SK-N-SH (cell line): ENCODE results near the gene MLXIPL. TPM values are rescaled to one million over a fixed set of nuclear protein-coding genes. Genes with fewer than 3 reads are reported as not detected.
"Not testable (repeated sequence)": the region's sequence is repeated elsewhere in the genome, so short reads cannot be mapped to it uniquely, and the experiment has no call there.

Source experiments
- CTCF ChIA-PET: fragments of 300-600, 350-600 bp; formaldehyde crosslinking; extraction: SDS; loops from one replicate; lab custom pipeline; 2021; lab: Yijun Ruan, JAX
- POLR2A ChIA-PET: fragments of 350-600 bp; sonication (Branson Sonifier 250); formaldehyde crosslinking; extraction: SDS; loops from one replicate; lab custom pipeline; 2020; ENCODE audit warnings: antibody characterized with exemption, inconsistent platforms; lab: Yijun Ruan, JAX
- DNase-seq: peaks from one replicate; pipeline ENCODE4 v3.0.0; 2012
- H2AFZ ChIP-seq: fragments of 200-600 bp; sonication (generic); 2 replicates; pipeline ENCODE4 v1.8.1; 2016; ENCODE audit warnings: antibody characterized with exemption, mild to moderate bottlenecking, low read depth
- H3F3A ChIP-seq: fragments of 200-600 bp; sonication (generic); replicated peaks from 2 replicates; pipeline ENCODE3; 2016; ENCODE audit warnings: antibody characterized with exemption, mild to moderate bottlenecking; ENCODE audit not compliant: insufficient read depth
- H3K27ac ChIP-seq, 2 experiments: fragments of 200-500 bp in 1 of 2; fragments of 200-600 bp in 1 of 2; sonication (Bioruptor generic) in 1 of 2; sonication (generic), shearing (Covaris generic) in 1 of 2; 2 replicates each; pipeline versions ENCODE4 v1.5.1 to v1.6.1; 2014 to 2016; ENCODE audit warnings: low read depth in 2 of 2, inconsistent platforms in 1 of 2, low read length in 1 of 2, mild to moderate bottlenecking in 1 of 2, mixed read lengths in 1 of 2
- H3K27me3 ChIP-seq: fragments of 200-600 bp; sonication (generic), shearing (Covaris generic); 2 replicates; pipeline ENCODE4 v1.6.1; 2016; ENCODE audit warnings: mixed run types; ENCODE audit not compliant: insufficient read depth
- H3K36me3 ChIP-seq, 2 experiments: fragments of 200-500 bp in 1 of 2; fragments of 200-600 bp in 1 of 2; sonication (Bioruptor generic) in 1 of 2; sonication (generic) in 1 of 2; replicated peaks in 1 of 2; 2 replicates each; pipeline versions ENCODE3 to v1.5.1; 2014 to 2016; ENCODE audit warnings: low read length in 1 of 2, mild to moderate bottlenecking in 1 of 2; ENCODE audit not compliant: insufficient read depth in 2 of 2, control insufficient read depth in 1 of 2
- H3K4me1 ChIP-seq, 2 experiments: fragments of 200-500 bp in 1 of 2; fragments of 200-600 bp in 1 of 2; sonication (Bioruptor generic) in 1 of 2; sonication (generic), shearing (Covaris generic) in 1 of 2; 2 replicates each; pipeline versions ENCODE4 v1.5.1 to v1.6.1; 2014 to 2016; ENCODE audit warnings: low read depth in 1 of 2, low read length in 1 of 2, mixed run types in 1 of 2; ENCODE audit not compliant: insufficient read depth in 2 of 2, control insufficient read depth in 1 of 2
- H3K4me2 ChIP-seq: fragments of 200-600 bp; sonication (generic), shearing (Covaris generic); 2 replicates; pipeline ENCODE4 v1.6.1; 2017; ENCODE audit warnings: mixed run types
- H3K4me3 ChIP-seq, 2 experiments: fragments of 200-500 bp in 1 of 2; fragments of 200-600 bp in 1 of 2; sonication (Bioruptor generic) in 1 of 2; sonication (generic), shearing (Covaris generic) in 1 of 2; 2 replicates each; pipeline versions ENCODE4 v1.5.1 to v1.8.1; 2014 to 2016; ENCODE audit warnings: low read depth in 2 of 2, inconsistent platforms in 1 of 2, low read length in 1 of 2, mild to moderate bottlenecking in 1 of 2, mixed read lengths in 1 of 2, moderate library complexity in 1 of 2
- H3K79me2 ChIP-seq: fragments of 200-600 bp; sonication (generic); 2 replicates; pipeline ENCODE4 v1.8.1; 2017; ENCODE audit warnings: mild to moderate bottlenecking; ENCODE audit not compliant: insufficient read depth
- H3K9ac ChIP-seq: fragments of 200-600 bp; sonication (generic); 2 replicates; pipeline ENCODE4 v1.6.1; 2017; ENCODE audit warnings: mixed run types
- H3K9me2 ChIP-seq: fragments of 200-600 bp; sonication (generic); 2 replicates; pipeline ENCODE4 v1.6.1; 2017; ENCODE audit warnings: mixed run types
- H3K9me3 ChIP-seq: fragments of 200-600 bp; sonication (generic); 2 replicates; pipeline ENCODE4 v1.6.1; 2017; ENCODE audit warnings: mixed run types, mild to moderate bottlenecking, moderate library complexity
- H4K20me1 ChIP-seq: fragments of 200-600 bp; sonication (generic); 2 replicates; pipeline ENCODE4 v1.6.1; 2017; ENCODE audit warnings: mild to moderate bottlenecking, mixed run types; ENCODE audit not compliant: insufficient read depth
- ELF1 ChIP-seq: IDR thresholded peaks from 2 replicates; pipeline ENCODE4 v1.4.0; 2012
- EP300 ChIP-seq, 2 experiments: IDR thresholded peaks; 2 replicates each; pipeline versions ENCODE4 v1.4.0 to v1.6.1; 2012; ENCODE audit warnings: borderline replicate concordance in 1 of 2, low read depth in 1 of 2, low read length in 1 of 2
- EZH2phosphoT487 ChIP-seq: fragments of 200-600 bp; sonication (generic); IDR thresholded peaks from 2 replicates; pipeline ENCODE4 v1.6.1; 2017; ENCODE audit warnings: low read depth, mixed run types, mild to moderate bottlenecking, antibody characterized with exemption, moderate library complexity, borderline replicate concordance
- FOSL2 ChIP-seq: IDR thresholded peaks from 2 replicates; pipeline ENCODE4 v1.4.0; 2012; ENCODE audit warnings: low read depth, mild to moderate bottlenecking, moderate library complexity, borderline replicate concordance
- FOXJ3 ChIP-seq: sonication (generic); formaldehyde crosslinking; IDR thresholded peaks from 2 replicates; pipeline ENCODE4 v1.5.1; 2020; ENCODE audit warnings: mild to moderate bottlenecking, missing genetic modification reagents
- FOXM1 ChIP-seq: IDR thresholded peaks from 2 replicates; pipeline ENCODE4 v1.4.0; 2012; ENCODE audit warnings: low read depth, mild to moderate bottlenecking
- GABPA ChIP-seq: IDR thresholded peaks from 2 replicates; pipeline ENCODE4 v1.4.0; 2012; ENCODE audit warnings: low read depth, mild to moderate bottlenecking
- JUND ChIP-seq: IDR thresholded peaks from 2 replicates; pipeline ENCODE4 v1.4.0; 2012
- POLR2AphosphoS5 ChIP-seq: IDR thresholded peaks from 2 replicates; pipeline ENCODE4 v1.6.1; 2012; ENCODE audit warnings: low read depth, low read length
- RXRA ChIP-seq: IDR thresholded peaks from 2 replicates; pipeline ENCODE4 v1.4.0; 2012; ENCODE audit warnings: low read depth, mild to moderate bottlenecking, borderline replicate concordance
- SIN3A ChIP-seq: IDR thresholded peaks from 2 replicates; pipeline ENCODE4 v1.6.1; 2012; ENCODE audit warnings: low read depth, mild to moderate bottlenecking, low read length, moderate library complexity, borderline replicate concordance
- YY1 ChIP-seq: IDR thresholded peaks from 2 replicates; pipeline ENCODE4 v1.4.0; 2012; ENCODE audit warnings: low read depth, mild to moderate bottlenecking
- WGBS: methylation state at CpG from one replicate; pipeline ENCODE4 v1.1.6; 2017; ENCODE audit warnings: low lambda C conversion rate; 5-methylcytosine and 5-hydroxymethylcytosine counted together
- polyA plus RNA-seq, 3 experiments: library from polyadenylated mRNA; depleted of rRNA; stranded (reverse); fragments of >200 nt; gene quantifications; 2 replicates each; pipeline ENCODE4 v1.2.3, GENCODE V29; 2012
- TF ChIP-seq, protein P1 (sequence below): fragments of 200-600 bp; sonication (generic); IDR thresholded peaks from 2 replicates; pipeline ENCODE4 v1.6.1; 2017; ENCODE audit warnings: antibody characterized with exemption, mild to moderate bottlenecking, moderate library complexity
- TF ChIP-seq, protein P2 (sequence below): IDR thresholded peaks from 2 replicates; pipeline ENCODE4 v1.4.0; 2012; ENCODE audit warnings: low read depth, borderline replicate concordance
- TF ChIP-seq, protein P3 (sequence below): IDR thresholded peaks from 2 replicates; pipeline ENCODE4 v1.4.0; 2012; ENCODE audit warnings: low read depth, borderline replicate concordance
- TF ChIP-seq, protein P4 (sequence below): IDR thresholded peaks from 2 replicates; pipeline ENCODE4 v1.6.1; 2012; ENCODE audit warnings: mild to moderate bottlenecking, low read depth, low read length, moderate library complexity
- TF ChIP-seq, protein P5 (sequence below): IDR thresholded peaks from 2 replicates; pipeline ENCODE4 v1.4.0; 2012; ENCODE audit warnings: low read depth

MLXIPL gene
- polyA plus RNA-seq, 1 of the 3 experiments (the other 2 are of a cell fraction) = 0.21 TPM

DNA sequence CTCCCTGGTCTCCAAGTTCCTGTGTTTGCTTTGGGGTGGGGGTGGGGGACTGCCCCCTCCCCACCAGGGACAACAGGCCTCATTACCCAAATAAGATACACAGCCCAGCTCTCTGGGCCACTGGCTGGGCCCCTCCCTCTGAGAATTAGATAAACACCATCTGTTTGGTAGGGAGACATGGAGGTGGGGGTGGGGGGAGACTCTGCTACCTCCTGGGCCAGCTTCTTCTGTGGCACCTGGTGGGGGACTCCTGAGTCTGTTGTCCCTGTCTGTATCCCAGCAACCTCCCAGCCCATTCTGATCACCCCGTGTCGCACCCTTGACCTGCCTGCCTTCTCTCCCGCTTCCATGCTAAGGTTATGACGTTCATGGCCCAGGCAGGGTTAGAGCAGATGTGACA, 5.8 kb downstream of the MLXIPL start (continued):
- TF ChIP-seq, protein P1, sequence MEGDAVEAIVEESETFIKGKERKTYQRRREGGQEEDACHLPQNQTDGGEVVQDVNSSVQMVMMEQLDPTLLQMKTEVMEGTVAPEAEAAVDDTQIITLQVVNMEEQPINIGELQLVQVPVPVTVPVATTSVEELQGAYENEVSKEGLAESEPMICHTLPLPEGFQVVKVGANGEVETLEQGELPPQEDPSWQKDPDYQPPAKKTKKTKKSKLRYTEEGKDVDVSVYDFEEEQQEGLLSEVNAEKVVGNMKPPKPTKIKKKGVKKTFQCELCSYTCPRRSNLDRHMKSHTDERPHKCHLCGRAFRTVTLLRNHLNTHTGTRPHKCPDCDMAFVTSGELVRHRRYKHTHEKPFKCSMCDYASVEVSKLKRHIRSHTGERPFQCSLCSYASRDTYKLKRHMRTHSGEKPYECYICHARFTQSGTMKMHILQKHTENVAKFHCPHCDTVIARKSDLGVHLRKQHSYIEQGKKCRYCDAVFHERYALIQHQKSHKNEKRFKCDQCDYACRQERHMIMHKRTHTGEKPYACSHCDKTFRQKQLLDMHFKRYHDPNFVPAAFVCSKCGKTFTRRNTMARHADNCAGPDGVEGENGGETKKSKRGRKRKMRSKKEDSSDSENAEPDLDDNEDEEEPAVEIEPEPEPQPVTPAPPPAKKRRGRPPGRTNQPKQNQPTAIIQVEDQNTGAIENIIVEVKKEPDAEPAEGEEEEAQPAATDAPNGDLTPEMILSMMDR = no peak
- TF ChIP-seq FOSL2 = no peak
- no peak for TF ChIP-seq POLR2AphosphoS5
- TF ChIP-seq EP300 (IDR thresholded peaks at IDR 0.05; ENCODE audit: borderline replicate concordance in 1 of 2, low read depth in 1 of 2, low read length in 1 of 2) = no peak
- no peak for TF ChIP-seq RXRA
- no peak for TF ChIP-seq FOXM1
- TF ChIP-seq YY1 = no peak
- TF ChIP-seq, protein P2, sequence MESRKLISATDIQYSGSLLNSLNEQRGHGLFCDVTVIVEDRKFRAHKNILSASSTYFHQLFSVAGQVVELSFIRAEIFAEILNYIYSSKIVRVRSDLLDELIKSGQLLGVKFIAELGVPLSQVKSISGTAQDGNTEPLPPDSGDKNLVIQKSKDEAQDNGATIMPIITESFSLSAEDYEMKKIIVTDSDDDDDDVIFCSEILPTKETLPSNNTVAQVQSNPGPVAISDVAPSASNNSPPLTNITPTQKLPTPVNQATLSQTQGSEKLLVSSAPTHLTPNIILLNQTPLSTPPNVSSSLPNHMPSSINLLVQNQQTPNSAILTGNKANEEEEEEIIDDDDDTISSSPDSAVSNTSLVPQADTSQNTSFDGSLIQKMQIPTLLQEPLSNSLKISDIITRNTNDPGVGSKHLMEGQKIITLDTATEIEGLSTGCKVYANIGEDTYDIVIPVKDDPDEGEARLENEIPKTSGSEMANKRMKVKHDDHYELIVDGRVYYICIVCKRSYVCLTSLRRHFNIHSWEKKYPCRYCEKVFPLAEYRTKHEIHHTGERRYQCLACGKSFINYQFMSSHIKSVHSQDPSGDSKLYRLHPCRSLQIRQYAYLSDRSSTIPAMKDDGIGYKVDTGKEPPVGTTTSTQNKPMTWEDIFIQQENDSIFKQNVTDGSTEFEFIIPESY = no peak
- TF ChIP-seq FOXJ3 (CRISPR knock-in tag) = no peak
- TF ChIP-seq JUND = no peak

DNA sequence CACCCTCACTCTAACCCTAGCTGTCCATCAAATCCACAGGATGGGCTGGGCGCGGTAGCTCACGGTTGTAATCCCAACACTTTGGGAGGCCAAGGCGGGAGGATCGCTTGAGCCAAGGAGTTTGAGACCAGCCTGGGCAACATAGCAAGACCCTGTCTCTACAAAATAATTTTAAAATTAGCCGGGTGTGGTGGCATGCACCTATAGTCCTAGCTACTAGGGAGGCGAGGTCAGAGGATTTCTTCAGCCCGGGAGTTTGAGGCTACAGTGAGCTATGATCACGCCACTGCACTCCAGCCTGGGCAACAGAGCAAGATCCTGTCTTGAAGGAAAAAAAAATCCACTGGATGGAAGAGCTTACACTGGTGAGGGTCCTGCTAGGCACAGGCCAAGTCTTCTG, 6.8 kb downstream of the MLXIPL start:
- CTCF ChIA-PET = interaction anchor here (1.3 to 19.5 kb wide), 2 partner anchors 11 to 12 kb away, joined by 3 to 235 read pairs; no protein-coding TSS in a partner anchor
- 86% methylated on average over 9 of the region's 9 CpGs for WGBS
- H3F3A ChIP-seq, H3K27me3 ChIP-seq, H3K9me3 ChIP-seq, H4K20me1 ChIP-seq, H3K9ac ChIP-seq, H3K4me1 ChIP-seq, H3K4me2 ChIP-seq, H2AFZ ChIP-seq, H3K27ac ChIP-seq, H3K36me3 ChIP-seq, DNase-seq, H3K4me3 ChIP-seq, H3K79me2 ChIP-seq, H3K9me2 ChIP-seq, POLR2A ChIA-PET: not testable (repeated sequence)

DNA sequence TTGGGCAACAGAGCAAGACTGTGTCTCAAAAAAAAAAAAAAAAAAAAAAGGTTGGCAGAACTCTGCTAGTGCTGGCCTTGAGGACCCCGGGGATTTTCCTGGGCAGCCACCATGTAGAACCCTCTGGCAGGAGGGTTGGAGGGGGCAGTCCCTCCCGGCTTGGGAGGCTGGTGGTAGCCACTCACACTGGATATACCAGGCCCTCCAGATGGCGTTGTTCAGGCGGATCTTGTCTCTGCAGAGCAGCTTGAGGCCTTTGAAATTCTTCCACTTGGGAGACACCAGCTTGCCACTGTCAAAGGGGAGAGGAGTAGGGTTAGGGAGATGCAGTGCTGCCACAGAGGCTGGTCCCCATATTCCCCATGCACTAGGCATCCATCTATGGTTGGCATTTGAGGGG, 8.4 kb downstream of the MLXIPL start:
- peaks cover 7% of the 10 kb centered on the region for H3F3A ChIP-seq
- no peaks in the 10 kb centered on the region; the same call in 1 of the 2 replicates for H3K27me3 ChIP-seq
- no peaks in the 10 kb centered on the region for H3K79me2 ChIP-seq
- no peaks in the 10 kb centered on the region for H3K9me2 ChIP-seq
- H3K36me3 ChIP-seq = no peaks in the 10 kb centered on the region
- H3K4me3 ChIP-seq = no peak overlapping the region
- H3K27ac ChIP-seq = no peak overlapping the region
- CTCF ChIA-PET = interaction anchor here (0.6 to 19.5 kb wide), 5 partner anchors 10 to 110 kb away, joined by 3 to 235 read pairs (median 5); partner anchors contain the start of gene VPS37D
- no peak overlapping the region for H2AFZ ChIP-seq
- no peaks in the 10 kb centered on the region for H3K9me3 ChIP-seq
- no peak for DNase-seq
- no peak overlapping the region for H3K4me2 ChIP-seq
- POLR2A ChIA-PET = no interaction called here
- H4K20me1 ChIP-seq = no peaks in the 10 kb centered on the region
- H3K4me1 ChIP-seq = no peaks in the 10 kb centered on the region; a peak in 1 of 4 replicates
- WGBS = 41% methylated on average over 4 of the region's 4 CpGs
- no peak overlapping the region for H3K9ac ChIP-seq
- TF ChIP-seq FOXM1 = no peak
- no peak for TF ChIP-seq ELF1
- TF ChIP-seq RXRA = no peak
- TF ChIP-seq, protein P3, sequence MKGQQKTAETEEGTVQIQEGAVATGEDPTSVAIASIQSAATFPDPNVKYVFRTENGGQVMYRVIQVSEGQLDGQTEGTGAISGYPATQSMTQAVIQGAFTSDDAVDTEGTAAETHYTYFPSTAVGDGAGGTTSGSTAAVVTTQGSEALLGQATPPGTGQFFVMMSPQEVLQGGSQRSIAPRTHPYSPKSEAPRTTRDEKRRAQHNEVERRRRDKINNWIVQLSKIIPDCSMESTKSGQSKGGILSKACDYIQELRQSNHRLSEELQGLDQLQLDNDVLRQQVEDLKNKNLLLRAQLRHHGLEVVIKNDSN = no peak
- no peak for TF ChIP-seq FOSL2
- TF ChIP-seq, protein P4, sequence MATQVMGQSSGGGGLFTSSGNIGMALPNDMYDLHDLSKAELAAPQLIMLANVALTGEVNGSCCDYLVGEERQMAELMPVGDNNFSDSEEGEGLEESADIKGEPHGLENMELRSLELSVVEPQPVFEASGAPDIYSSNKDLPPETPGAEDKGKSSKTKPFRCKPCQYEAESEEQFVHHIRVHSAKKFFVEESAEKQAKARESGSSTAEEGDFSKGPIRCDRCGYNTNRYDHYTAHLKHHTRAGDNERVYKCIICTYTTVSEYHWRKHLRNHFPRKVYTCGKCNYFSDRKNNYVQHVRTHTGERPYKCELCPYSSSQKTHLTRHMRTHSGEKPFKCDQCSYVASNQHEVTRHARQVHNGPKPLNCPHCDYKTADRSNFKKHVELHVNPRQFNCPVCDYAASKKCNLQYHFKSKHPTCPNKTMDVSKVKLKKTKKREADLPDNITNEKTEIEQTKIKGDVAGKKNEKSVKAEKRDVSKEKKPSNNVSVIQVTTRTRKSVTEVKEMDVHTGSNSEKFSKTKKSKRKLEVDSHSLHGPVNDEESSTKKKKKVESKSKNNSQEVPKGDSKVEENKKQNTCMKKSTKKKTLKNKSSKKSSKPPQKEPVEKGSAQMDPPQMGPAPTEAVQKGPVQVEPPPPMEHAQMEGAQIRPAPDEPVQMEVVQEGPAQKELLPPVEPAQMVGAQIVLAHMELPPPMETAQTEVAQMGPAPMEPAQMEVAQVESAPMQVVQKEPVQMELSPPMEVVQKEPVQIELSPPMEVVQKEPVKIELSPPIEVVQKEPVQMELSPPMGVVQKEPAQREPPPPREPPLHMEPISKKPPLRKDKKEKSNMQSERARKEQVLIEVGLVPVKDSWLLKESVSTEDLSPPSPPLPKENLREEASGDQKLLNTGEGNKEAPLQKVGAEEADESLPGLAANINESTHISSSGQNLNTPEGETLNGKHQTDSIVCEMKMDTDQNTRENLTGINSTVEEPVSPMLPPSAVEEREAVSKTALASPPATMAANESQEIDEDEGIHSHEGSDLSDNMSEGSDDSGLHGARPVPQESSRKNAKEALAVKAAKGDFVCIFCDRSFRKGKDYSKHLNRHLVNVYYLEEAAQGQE = no peak
- no peak for TF ChIP-seq EP300 (IDR thresholded peaks at IDR 0.05; ENCODE audit: borderline replicate concordance in 1 of 2, low read depth in 1 of 2, low read length in 1 of 2)
- TF ChIP-seq GABPA = no peak
- TF ChIP-seq, protein P5, sequence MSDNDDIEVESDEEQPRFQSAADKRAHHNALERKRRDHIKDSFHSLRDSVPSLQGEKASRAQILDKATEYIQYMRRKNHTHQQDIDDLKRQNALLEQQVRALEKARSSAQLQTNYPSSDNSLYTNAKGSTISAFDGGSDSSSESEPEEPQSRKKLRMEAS = no peak
- TF ChIP-seq EZH2phosphoT487 = no peak
- TF ChIP-seq SIN3A = no peak
